GM23338 (cell line): ENCODE measurements around the gene EMC10. TPM values are rescaled to one million over a fixed set of nuclear protein-coding genes. Genes with fewer than 3 reads are reported as not detected.

Experiments used
- ATAC-seq: fragments of 200-7000 bp; cut with Tn5 transposase; 3 replicates; pipeline ENCODE4 v1.9.1; 2020
- DNase-seq: peaks from one replicate; pipeline ENCODE4 v3.0.0-alpha.2; 2015; ENCODE audit warnings: low spot score
- H2AFZ ChIP-seq: fragments of 200-600 bp; sonication (generic); 2 replicates; pipeline ENCODE4 v1.8.0; 2016; ENCODE audit warnings: antibody characterized with exemption, mild to moderate bottlenecking, moderate library complexity
- H3F3A ChIP-seq: fragments of 200-600 bp; sonication (generic); replicated peaks from 2 replicates; pipeline ENCODE4 v1.8.0; 2017; ENCODE audit warnings: antibody characterized with exemption, mixed run types, low read depth
- H3K27ac ChIP-seq: fragments of 200-600 bp; sonication (generic); 2 replicates; pipeline ENCODE4 v1.6.1; 2016; ENCODE audit warnings: low read depth
- H3K27me3 ChIP-seq: fragments of 200-600 bp; sonication (generic); 2 replicates; pipeline ENCODE4 v1.8.0; 2016; ENCODE audit warnings: mild to moderate bottlenecking, mixed run types, moderate library complexity; ENCODE audit not compliant: insufficient read depth
- H3K36me3 ChIP-seq: fragments of 200-600 bp; sonication (generic); 2 replicates; pipeline ENCODE4 v1.8.0; 2016; ENCODE audit warnings: mild to moderate bottlenecking; ENCODE audit not compliant: insufficient read depth
- H3K4me1 ChIP-seq: fragments of 200-600 bp; sonication (generic); 2 replicates; pipeline ENCODE4 v1.8.0; 2016; ENCODE audit warnings: mild to moderate bottlenecking, moderate library complexity; ENCODE audit not compliant: insufficient read depth
- H3K4me2 ChIP-seq: fragments of 200-600 bp; sonication (generic); 2 replicates; pipeline ENCODE4 v1.7.1; 2017; ENCODE audit warnings: mixed run types
- H3K4me3 ChIP-seq: fragments of 200-600 bp; sonication (generic); 2 replicates; pipeline ENCODE4 v1.6.1; 2016; ENCODE audit warnings: mixed run types
- H3K79me2 ChIP-seq: fragments of 200-600 bp; sonication (generic); replicated peaks from 2 replicates; pipeline ENCODE4 v1.8.0; 2017; ENCODE audit warnings: mild to moderate bottlenecking; ENCODE audit not compliant: insufficient read depth
- H3K9me2 ChIP-seq: fragments of 200-600 bp; sonication (generic); 2 replicates; pipeline ENCODE4 v1.8.0; 2017; ENCODE audit not compliant: insufficient read depth
- H4K20me1 ChIP-seq: fragments of 200-600 bp; sonication (generic); replicated peaks from 2 replicates; pipeline ENCODE4 v1.8.0; 2017; ENCODE audit warnings: mild to moderate bottlenecking; ENCODE audit not compliant: insufficient read depth
- H3K27ac Mint-ChIP-seq: 2 replicates; pipeline ENCODE4 v1.8.0; 2020; ENCODE audit warnings: inconsistent platforms, mild to moderate bottlenecking, moderate library complexity, mixed read lengths
- H3K27me3 Mint-ChIP-seq: 3 replicates; pipeline ENCODE4 v1.8.0; 2022; ENCODE audit warnings: low read depth, mild to moderate bottlenecking, moderate library complexity, mixed read lengths, inconsistent platforms; ENCODE audit not compliant: insufficient read depth, poor library complexity
- H3K36me3 Mint-ChIP-seq: 3 replicates; pipeline ENCODE4 v1.8.0; 2021; ENCODE audit warnings: low read depth, mild to moderate bottlenecking, inconsistent platforms, moderate library complexity, mixed read lengths
- H3K4me1 Mint-ChIP-seq: 3 replicates; pipeline ENCODE4 v1.8.0; 2020; ENCODE audit warnings: mild to moderate bottlenecking, inconsistent platforms, mixed read lengths
- H3K4me3 Mint-ChIP-seq: 3 replicates; pipeline ENCODE4 v1.8.0; 2021; ENCODE audit warnings: moderate library complexity, mild to moderate bottlenecking, inconsistent platforms, mixed read lengths
- H3K9me3 Mint-ChIP-seq: 3 replicates; pipeline ENCODE4 v1.8.0; 2020; ENCODE audit warnings: moderate library complexity, mild to moderate bottlenecking, inconsistent platforms, mixed read lengths
- CREB1 ChIP-seq: fragments of 250-450 bp; sonication (Bioruptor Pico); IDR thresholded peaks from 2 replicates; pipeline ENCODE4 v1.5.0; 2020; ENCODE audit warnings: low read depth, mild to moderate bottlenecking, moderate library complexity
- JUNB ChIP-seq: IDR thresholded peaks from one replicate; pipeline ENCODE4 v1.6.1; 2016; ENCODE audit warnings: antibody characterized with exemption; ENCODE audit not compliant: unreplicated experiment
- NANOG ChIP-seq: IDR thresholded peaks from 2 replicates; pipeline ENCODE4 v1.6.1; 2016; ENCODE audit warnings: antibody characterized with exemption, borderline replicate concordance
- STAT1 ChIP-seq: IDR thresholded peaks from one replicate; pipeline ENCODE4 v1.6.1; 2016; ENCODE audit warnings: antibody characterized with exemption; ENCODE audit not compliant: unreplicated experiment
- ZNF114 ChIP-seq: fragments of 250-450 bp; sonication (Bioruptor Pico); IDR thresholded peaks from 2 replicates; pipeline ENCODE4 v1.5.0; 2020; ENCODE audit warnings: mild to moderate bottlenecking, moderate library complexity
- polyA plus RNA-seq: library from polyadenylated mRNA; unstranded; fragments of >200 nt; fragmentation: Nextera tagmentation; extraction: Ambion mirVana; gene quantifications from 2 replicates; pipeline ENCODE4 v1.2.1, GENCODE V29; 2016
- total RNA-seq: library from RNA; depleted of rRNA; stranded (reverse); fragments of >200 nt; shearing (Covaris generic); gene quantifications from 2 replicates; pipeline ENCODE4 v1.2.3, GENCODE V29; 2014
- TF ChIP-seq, protein P1 (sequence below), 2 experiments: fragments of 200-600 bp in 1 of 2; sonication (generic) in 1 of 2; conservative IDR thresholded peaks; 2 replicates each; pipeline versions ENCODE4 v1.5.1 to v1.6.1; 2016 to 2017; ENCODE audit warnings: antibody characterized with exemption in 2 of 2, low read depth in 2 of 2, mild to moderate bottlenecking in 2 of 2, moderate library complexity in 1 of 2
- TF ChIP-seq, protein P2 (sequence below): fragments of 250-450 bp; sonication (Bioruptor Pico); IDR thresholded peaks from 2 replicates; pipeline ENCODE4 v1.5.0; 2020; ENCODE audit warnings: mild to moderate bottlenecking, moderate library complexity
- TF ChIP-seq, protein P3 (sequence below): IDR thresholded peaks from 2 replicates; pipeline ENCODE4 v1.6.1; 2016; ENCODE audit warnings: antibody characterized with exemption

Gene EMC10
- total and polyA plus RNA-seq, 2 experiments from 2014 or later: 24.8 to 113 TPM

DNA sequence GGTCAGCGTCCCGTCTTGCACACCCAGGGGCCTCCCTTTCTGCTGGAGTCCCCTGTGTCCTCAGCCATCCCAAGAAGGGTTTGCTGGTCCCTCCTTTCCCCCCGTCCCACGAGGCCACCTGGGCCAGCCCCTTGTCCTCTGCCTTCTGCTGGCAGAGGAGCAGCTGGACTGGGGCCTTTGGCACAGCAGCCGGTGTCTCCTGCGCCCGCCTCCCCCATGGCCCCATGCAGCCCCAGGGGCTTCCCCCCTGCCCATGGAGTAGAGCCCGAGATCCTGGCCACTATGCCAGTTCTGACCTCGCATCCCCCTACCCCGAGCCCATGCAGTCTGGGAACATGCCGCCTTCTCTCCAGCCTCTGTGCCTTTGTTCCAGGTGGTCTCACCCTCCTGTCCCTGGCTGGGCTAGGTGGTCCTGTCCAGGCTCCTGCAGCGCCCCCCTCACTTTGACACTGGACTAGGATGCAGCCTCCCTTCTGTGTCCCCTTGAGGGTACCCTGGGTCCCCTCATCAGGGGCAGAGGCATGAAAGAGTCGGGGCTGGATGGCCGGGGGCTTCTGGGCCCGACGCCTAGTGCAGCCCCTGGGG, 6.1 kb downstream of the EMC10 start:
- H3K36me3 ChIP-seq: peaks cover 13% of the 10 kb centered on the region
- DNase-seq (no peak), ATAC-seq (no peak)
- no peak overlapping the region for H3K4me2 ChIP-seq
- Mint-ChIP-seq H3K27ac (no peak overlapping the region), H3K36me3 (peaks cover 50% of the 10 kb centered on the region), H3K4me1 (no peaks in the 10 kb centered on the region), H3K4me3 (no peak overlapping the region), H3K9me3 (peaks cover 93% of the 10 kb centered on the region), H3K27me3 (no peaks in the 10 kb centered on the region)
- TF ChIP-seq JUNB (no peak), STAT1 (no peak)
- H3K27me3 ChIP-seq: peaks cover 10% of the 10 kb centered on the region
- H3K4me3 ChIP-seq: no peak overlapping the region
- H2AFZ ChIP-seq: no peak overlapping the region
- H3K79me2 ChIP-seq: peaks cover 19% of the 10 kb centered on the region
- no peak overlapping the region for H3K27ac ChIP-seq
- H3F3A ChIP-seq: no peaks in the 10 kb centered on the region
- H3K9me2 ChIP-seq: no peaks in the 10 kb centered on the region
- H3K4me1 ChIP-seq: peaks cover 5% of the 10 kb centered on the region; the same call in 1 of the 2 replicates
- no peaks in the 10 kb centered on the region; the same call in 1 of the 2 replicates for H4K20me1 ChIP-seq

DNA sequence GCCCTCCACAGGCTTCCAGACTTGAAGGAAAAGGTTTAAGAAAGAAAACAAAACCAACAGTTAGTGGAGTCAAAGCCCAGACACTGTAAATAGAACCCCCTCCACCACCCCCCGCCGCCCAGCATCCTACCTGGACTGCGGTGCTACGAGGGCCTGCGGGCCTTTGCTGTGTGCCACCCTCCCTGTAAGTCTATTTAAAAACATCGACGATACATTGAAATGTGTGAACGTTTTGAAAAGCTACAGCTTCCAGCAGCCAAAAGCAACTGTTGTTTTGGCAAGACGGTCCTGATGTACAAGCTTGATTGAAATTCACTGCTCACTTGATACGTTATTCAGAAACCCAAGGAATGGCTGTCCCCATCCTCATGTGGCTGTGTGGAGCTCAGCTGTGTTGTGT, 6.6 kb downstream of the EMC10 start:
- Mint-ChIP-seq H3K4me1 (no peaks in the 10 kb centered on the region), H3K27me3 (peaks cover 2% of the 10 kb centered on the region), H3K27ac (no peak overlapping the region), H3K4me3 (no peak overlapping the region), H3K36me3 (peaks cover 48% of the 10 kb centered on the region), H3K9me3 (peaks cover 93% of the 10 kb centered on the region)
- H3K4me1 ChIP-seq: no peaks in the 10 kb centered on the region
- H3K27me3 ChIP-seq: peaks cover 16% of the 10 kb centered on the region
- no peak overlapping the region for H3K27ac ChIP-seq
- H2AFZ ChIP-seq: no peak overlapping the region
- H3K79me2 ChIP-seq: peaks cover 13% of the 10 kb centered on the region
- TF ChIP-seq CREB1 (CRISPR knock-in tag): no peak
- TF ChIP-seq ZNF114 (CRISPR knock-in tag): no peak
- TF ChIP-seq, protein P1, sequence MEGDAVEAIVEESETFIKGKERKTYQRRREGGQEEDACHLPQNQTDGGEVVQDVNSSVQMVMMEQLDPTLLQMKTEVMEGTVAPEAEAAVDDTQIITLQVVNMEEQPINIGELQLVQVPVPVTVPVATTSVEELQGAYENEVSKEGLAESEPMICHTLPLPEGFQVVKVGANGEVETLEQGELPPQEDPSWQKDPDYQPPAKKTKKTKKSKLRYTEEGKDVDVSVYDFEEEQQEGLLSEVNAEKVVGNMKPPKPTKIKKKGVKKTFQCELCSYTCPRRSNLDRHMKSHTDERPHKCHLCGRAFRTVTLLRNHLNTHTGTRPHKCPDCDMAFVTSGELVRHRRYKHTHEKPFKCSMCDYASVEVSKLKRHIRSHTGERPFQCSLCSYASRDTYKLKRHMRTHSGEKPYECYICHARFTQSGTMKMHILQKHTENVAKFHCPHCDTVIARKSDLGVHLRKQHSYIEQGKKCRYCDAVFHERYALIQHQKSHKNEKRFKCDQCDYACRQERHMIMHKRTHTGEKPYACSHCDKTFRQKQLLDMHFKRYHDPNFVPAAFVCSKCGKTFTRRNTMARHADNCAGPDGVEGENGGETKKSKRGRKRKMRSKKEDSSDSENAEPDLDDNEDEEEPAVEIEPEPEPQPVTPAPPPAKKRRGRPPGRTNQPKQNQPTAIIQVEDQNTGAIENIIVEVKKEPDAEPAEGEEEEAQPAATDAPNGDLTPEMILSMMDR (conservative IDR thresholded peaks at IDR 0.05; ENCODE audit: low read depth in 2 of 2): no peak
- TF ChIP-seq, protein P2, sequence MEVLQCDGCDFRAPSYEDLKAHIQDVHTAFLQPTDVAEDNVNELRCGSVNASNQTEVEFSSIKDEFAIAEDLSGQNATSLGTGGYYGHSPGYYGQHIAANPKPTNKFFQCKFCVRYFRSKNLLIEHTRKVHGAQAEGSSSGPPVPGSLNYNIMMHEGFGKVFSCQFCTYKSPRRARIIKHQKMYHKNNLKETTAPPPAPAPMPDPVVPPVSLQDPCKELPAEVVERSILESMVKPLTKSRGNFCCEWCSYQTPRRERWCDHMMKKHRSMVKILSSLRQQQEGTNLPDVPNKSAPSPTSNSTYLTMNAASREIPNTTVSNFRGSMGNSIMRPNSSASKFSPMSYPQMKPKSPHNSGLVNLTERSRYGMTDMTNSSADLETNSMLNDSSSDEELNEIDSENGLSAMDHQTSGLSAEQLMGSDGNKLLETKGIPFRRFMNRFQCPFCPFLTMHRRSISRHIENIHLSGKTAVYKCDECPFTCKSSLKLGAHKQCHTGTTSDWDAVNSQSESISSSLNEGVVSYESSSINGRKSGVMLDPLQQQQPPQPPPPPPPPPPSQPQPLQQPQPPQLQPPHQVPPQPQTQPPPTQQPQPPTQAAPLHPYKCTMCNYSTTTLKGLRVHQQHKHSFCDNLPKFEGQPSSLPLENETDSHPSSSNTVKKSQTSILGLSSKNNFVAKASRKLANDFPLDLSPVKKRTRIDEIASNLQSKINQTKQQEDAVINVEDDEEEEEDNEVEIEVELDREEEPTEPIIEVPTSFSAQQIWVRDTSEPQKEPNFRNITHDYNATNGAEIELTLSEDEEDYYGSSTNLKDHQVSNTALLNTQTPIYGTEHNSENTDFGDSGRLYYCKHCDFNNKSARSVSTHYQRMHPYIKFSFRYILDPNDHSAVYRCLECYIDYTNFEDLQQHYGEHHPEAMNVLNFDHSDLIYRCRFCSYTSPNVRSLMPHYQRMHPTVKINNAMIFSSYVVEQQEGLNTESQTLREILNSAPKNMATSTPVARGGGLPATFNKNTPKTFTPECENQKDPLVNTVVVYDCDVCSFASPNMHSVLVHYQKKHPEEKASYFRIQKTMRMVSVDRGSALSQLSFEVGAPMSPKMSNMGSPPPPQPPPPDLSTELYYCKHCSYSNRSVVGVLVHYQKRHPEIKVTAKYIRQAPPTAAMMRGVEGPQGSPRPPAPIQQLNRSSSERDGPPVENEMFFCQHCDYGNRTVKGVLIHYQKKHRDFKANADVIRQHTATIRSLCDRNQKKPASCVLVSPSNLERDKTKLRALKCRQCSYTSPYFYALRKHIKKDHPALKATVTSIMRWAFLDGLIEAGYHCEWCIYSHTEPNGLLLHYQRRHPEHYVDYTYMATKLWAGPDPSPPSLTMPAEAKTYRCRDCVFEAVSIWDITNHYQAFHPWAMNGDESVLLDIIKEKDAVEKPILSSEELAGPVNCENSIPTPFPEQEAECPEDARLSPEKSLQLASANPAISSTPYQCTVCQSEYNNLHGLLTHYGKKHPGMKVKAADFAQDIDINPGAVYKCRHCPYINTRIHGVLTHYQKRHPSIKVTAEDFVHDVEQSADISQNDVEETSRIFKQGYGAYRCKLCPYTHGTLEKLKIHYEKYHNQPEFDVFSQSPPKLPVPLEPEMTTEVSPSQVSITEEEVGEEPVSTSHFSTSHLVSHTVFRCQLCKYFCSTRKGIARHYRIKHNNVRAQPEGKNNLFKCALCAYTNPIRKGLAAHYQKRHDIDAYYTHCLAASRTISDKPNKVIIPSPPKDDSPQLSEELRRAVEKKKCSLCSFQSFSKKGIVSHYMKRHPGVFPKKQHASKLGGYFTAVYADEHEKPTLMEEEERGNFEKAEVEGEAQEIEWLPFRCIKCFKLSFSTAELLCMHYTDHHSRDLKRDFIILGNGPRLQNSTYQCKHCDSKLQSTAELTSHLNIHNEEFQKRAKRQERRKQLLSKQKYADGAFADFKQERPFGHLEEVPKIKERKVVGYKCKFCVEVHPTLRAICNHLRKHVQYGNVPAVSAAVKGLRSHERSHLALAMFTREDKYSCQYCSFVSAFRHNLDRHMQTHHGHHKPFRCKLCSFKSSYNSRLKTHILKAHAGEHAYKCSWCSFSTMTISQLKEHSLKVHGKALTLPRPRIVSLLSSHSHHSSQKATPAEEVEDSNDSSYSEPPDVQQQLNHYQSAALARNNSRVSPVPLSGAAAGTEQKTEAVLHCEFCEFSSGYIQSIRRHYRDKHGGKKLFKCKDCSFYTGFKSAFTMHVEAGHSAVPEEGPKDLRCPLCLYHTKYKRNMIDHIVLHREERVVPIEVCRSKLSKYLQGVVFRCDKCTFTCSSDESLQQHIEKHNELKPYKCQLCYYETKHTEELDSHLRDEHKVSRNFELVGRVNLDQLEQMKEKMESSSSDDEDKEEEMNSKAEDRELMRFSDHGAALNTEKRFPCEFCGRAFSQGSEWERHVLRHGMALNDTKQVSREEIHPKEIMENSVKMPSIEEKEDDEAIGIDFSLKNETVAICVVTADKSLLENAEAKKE (CRISPR knock-in tag): no peak
- TF ChIP-seq, protein P3, sequence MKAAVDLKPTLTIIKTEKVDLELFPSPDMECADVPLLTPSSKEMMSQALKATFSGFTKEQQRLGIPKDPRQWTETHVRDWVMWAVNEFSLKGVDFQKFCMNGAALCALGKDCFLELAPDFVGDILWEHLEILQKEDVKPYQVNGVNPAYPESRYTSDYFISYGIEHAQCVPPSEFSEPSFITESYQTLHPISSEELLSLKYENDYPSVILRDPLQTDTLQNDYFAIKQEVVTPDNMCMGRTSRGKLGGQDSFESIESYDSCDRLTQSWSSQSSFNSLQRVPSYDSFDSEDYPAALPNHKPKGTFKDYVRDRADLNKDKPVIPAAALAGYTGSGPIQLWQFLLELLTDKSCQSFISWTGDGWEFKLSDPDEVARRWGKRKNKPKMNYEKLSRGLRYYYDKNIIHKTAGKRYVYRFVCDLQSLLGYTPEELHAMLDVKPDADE: no peak
- TF ChIP-seq NANOG: no peak
- no peak for TF ChIP-seq STAT1
- no peaks in the 10 kb centered on the region for H3K9me2 ChIP-seq
- no peaks in the 10 kb centered on the region for H3F3A ChIP-seq
- peaks cover 13% of the 10 kb centered on the region for H3K36me3 ChIP-seq
- no peak overlapping the region for H3K4me3 ChIP-seq
- no peaks in the 10 kb centered on the region; the same call in 1 of the 2 replicates for H4K20me1 ChIP-seq
- DNase-seq: no peak
- no peak overlapping the region for H3K4me2 ChIP-seq
- no peak for ATAC-seq
